HL-60 (cell line): Measurements from ENCODE around the gene GALNT17.

Experiments used
- DNase-seq, 2 experiments: peaks; one replicate each; pipeline ENCODE4 v3.0.0-alpha.2; 2010 to 2020; ENCODE audit warnings: low read depth in 1 of 2, low spot score in 1 of 2
- H3K27ac ChIP-seq: fragments of 250-450 bp; sonication (Bioruptor Pico); replicated peaks from 2 replicates; pipeline ENCODE4 v1.5.1; 2020; ENCODE audit warnings: mild to moderate bottlenecking, moderate library complexity
- H3K27me3 ChIP-seq: fragments of 250-450 bp; sonication (Bioruptor Pico); 2 replicates; pipeline ENCODE4 v1.5.1; 2021; ENCODE audit warnings: mild to moderate bottlenecking, moderate library complexity; ENCODE audit not compliant: insufficient read depth, poor library complexity, severe bottlenecking
- H3K4me3 ChIP-seq: replicated peaks from 2 replicates; pipeline ENCODE4 v1.5.1; 2011; ENCODE audit warnings: mild to moderate bottlenecking, control low read depth, low read length; ENCODE audit not compliant: insufficient read depth
- GABPA ChIP-seq: IDR thresholded peaks from 2 replicates; pipeline ENCODE4 v1.6.1; 2012; ENCODE audit warnings: low read depth
- POLR2AphosphoS5 ChIP-seq: IDR thresholded peaks from 2 replicates; pipeline ENCODE4 v1.6.1; 2012; ENCODE audit warnings: low read depth
- SPI1 ChIP-seq: IDR thresholded peaks from 2 replicates; pipeline ENCODE4 v1.6.1; 2012; ENCODE audit warnings: low read depth, mild to moderate bottlenecking, borderline replicate concordance
- TF ChIP-seq, protein P1 (sequence below): IDR thresholded peaks from 2 replicates; pipeline ENCODE4 v1.6.1; 2012; ENCODE audit warnings: low read depth; ENCODE audit not compliant: insufficient replicate concordance
- TF ChIP-seq, protein P2 (sequence below): IDR thresholded peaks from one replicate; pipeline ENCODE4 v1.5.1; 2011; ENCODE audit warnings: low read length, control low read depth, inconsistent platforms; ENCODE audit not compliant: insufficient read depth

GALNT17 gene

DNA sequence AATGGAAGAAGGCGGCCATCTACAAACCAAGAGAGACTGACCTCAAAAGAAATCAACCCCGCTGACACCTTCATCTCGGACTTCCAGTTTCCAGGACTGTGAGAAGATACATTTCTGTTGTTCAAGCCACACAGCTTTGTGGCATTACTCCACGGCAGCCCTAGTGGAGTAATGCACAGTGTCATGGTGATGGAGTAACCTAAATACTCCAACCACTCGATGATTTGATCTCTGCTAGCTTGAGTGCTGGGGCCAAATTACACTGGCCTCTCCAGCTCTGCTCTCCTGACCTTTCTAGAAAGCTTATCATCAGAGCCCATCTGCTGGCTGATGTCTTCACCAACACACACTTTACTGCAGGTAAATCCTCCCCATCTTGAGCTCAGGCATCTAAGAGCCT, 52.2 kb downstream of the GALNT17 start:
- no peak overlapping the region for H3K27ac ChIP-seq
- H3K27me3 ChIP-seq, result no peaks in the 10 kb centered on the region
- TF ChIP-seq, protein P1, sequence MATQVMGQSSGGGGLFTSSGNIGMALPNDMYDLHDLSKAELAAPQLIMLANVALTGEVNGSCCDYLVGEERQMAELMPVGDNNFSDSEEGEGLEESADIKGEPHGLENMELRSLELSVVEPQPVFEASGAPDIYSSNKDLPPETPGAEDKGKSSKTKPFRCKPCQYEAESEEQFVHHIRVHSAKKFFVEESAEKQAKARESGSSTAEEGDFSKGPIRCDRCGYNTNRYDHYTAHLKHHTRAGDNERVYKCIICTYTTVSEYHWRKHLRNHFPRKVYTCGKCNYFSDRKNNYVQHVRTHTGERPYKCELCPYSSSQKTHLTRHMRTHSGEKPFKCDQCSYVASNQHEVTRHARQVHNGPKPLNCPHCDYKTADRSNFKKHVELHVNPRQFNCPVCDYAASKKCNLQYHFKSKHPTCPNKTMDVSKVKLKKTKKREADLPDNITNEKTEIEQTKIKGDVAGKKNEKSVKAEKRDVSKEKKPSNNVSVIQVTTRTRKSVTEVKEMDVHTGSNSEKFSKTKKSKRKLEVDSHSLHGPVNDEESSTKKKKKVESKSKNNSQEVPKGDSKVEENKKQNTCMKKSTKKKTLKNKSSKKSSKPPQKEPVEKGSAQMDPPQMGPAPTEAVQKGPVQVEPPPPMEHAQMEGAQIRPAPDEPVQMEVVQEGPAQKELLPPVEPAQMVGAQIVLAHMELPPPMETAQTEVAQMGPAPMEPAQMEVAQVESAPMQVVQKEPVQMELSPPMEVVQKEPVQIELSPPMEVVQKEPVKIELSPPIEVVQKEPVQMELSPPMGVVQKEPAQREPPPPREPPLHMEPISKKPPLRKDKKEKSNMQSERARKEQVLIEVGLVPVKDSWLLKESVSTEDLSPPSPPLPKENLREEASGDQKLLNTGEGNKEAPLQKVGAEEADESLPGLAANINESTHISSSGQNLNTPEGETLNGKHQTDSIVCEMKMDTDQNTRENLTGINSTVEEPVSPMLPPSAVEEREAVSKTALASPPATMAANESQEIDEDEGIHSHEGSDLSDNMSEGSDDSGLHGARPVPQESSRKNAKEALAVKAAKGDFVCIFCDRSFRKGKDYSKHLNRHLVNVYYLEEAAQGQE, result no peak
- TF ChIP-seq POLR2AphosphoS5 (no peak), GABPA (no peak), SPI1 (no peak)
- TF ChIP-seq, protein P2, sequence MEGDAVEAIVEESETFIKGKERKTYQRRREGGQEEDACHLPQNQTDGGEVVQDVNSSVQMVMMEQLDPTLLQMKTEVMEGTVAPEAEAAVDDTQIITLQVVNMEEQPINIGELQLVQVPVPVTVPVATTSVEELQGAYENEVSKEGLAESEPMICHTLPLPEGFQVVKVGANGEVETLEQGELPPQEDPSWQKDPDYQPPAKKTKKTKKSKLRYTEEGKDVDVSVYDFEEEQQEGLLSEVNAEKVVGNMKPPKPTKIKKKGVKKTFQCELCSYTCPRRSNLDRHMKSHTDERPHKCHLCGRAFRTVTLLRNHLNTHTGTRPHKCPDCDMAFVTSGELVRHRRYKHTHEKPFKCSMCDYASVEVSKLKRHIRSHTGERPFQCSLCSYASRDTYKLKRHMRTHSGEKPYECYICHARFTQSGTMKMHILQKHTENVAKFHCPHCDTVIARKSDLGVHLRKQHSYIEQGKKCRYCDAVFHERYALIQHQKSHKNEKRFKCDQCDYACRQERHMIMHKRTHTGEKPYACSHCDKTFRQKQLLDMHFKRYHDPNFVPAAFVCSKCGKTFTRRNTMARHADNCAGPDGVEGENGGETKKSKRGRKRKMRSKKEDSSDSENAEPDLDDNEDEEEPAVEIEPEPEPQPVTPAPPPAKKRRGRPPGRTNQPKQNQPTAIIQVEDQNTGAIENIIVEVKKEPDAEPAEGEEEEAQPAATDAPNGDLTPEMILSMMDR, result no peak
- DNase-seq, result no peak
- no peak overlapping the region for H3K4me3 ChIP-seq

DNA sequence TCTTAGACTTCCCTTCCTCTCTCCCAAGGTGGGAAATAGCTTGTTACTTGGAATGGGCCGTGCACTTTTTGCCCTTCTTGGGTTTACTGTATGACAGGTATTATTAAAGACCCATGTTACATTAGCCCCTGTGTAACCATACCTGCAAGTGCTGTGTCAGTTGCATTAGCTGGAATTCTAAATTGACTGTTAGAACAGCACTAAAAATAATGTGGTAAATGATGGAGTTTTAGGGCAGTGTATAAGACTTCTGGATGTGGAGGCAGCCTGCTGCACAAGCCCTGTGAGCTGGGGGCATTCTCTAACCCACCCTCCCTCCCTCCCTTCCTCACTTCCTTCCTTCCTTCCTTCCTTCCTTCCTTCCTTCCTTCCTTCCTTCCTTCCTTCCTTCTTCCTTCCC, 52.7 kb downstream of the GALNT17 start:
- H3K4me3 ChIP-seq, result no peak overlapping the region
- no peaks in the 10 kb centered on the region for H3K27me3 ChIP-seq
- TF ChIP-seq POLR2AphosphoS5 (no peak), SPI1 (no peak), GABPA (no peak)
- TF ChIP-seq, protein P2, result no peak
- TF ChIP-seq, protein P1, result no peak
- H3K27ac ChIP-seq, result no peak overlapping the region
- DNase-seq, result no peak

DNA sequence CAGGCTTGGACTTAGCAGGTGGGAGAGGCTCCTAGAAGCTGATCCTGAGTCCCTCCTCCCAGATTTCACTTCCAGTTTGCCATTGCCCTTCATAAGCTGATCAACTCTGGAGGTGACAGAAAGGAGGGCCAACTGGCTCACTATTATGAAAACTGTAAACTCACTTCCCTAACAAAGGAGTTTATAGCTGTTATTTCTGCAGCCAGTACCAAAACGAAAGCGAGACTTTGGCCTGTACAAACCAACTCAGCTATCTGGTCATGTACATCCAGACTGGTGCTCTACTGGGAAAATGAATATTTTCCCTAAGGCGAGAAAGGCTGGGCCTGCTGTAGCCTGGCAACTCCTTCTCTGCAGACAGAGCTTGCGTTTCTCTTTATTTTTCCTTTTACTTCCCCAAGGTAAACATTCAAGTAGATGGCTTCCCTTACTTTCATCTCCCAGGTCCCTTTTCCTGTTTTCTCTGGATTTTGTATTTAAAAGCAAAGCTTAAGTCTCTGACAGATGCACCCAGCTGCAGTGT, 54.7 kb downstream of the GALNT17 start:
- TF ChIP-seq POLR2AphosphoS5 (no peak), SPI1 (no peak), GABPA (no peak)
- TF ChIP-seq, protein P2, result no peak
- TF ChIP-seq, protein P1, result no peak
- Histone ChIP-seq H3K27me3 (no peaks in the 10 kb centered on the region), H3K4me3 (no peak overlapping the region), H3K27ac (no peak overlapping the region)
- DNase-seq, result no peak
